ENCODE data around the gene ATP1A2.

The ATP1A2 gene

DNA sequence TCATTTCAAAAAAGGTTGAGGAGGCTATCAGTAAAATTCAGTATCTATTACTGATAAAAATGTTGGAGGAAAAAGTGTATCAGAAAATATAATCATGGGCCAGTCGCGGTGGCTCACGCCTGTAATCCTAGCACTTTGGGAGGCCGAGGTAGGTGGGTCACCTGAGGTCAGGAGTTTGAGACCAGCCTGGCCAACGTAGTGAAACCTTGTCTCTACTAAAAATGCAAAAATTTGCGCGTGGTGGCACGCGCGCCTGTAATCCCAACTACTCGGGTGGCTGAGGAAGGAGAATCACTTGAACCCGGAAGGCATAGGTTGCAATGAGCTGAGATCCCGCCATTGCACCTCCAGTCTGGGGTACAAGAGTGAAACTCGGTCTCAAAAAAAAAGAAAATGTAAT lies 30.5 kb downstream of the ATP1A2 start:
- DNase-seq (ENCODE audit: low read depth) = no peak

- no peak for DNase-seq (ENCODE audit: low read depth)
These were observed 32.6 kb downstream of the ATP1A2 start for GRCh38 chr1:160148121-160148520.

DNA sequence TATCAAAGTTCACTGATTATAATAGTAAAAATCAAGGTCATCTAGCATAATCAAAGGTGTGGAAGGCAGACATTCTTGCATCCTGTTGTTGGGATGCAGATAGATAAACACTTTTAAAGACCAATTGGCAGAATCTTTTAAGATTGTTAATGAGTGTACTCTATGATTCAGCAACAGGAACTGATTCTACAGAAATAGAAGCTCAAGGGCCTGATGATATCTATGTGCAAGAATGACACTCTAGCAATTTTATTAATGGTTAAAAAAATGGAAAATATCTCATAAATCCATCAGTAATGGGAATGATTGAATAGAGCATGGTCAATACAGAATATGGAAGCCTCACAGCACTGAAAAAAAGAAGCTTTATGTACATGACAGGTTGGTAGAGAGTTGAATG lies 33.7 kb downstream of the ATP1A2 start:
- DNase-seq (ENCODE audit: low read depth) = no peak

DNA sequence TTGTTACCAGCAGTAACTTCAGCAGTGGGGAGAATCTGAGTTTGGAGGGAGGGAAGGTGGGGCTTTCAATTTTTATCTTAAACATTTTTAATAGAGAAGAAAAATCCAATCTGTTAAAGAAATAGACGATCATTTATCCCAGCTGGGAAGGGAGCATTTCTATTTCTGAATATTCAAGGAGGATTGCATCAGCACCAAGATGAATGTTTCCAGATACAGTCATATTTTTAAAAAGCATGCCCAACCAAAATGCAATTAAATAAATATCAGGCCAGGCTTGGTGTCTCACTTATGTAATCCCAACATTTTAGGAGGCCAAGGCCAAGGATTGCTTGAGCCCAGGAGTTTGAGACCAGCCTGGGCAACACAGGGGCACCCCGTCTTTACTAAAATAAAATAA lies 34.2 kb downstream of the ATP1A2 start:
- DNase-seq (ENCODE audit: low read depth) = no peak

- no peak for DNase-seq (ENCODE audit: low read depth)
These were observed 35.7 kb downstream of the ATP1A2 start, which contains the start of gene ATP1A4 for GRCh38 chr1:160151303-160151702. Gene ATP1A4, plus strand, starts transcription at chr1:160151603. Its CDS starts 438 bp downstream, at chr1:160152041.

DNA sequence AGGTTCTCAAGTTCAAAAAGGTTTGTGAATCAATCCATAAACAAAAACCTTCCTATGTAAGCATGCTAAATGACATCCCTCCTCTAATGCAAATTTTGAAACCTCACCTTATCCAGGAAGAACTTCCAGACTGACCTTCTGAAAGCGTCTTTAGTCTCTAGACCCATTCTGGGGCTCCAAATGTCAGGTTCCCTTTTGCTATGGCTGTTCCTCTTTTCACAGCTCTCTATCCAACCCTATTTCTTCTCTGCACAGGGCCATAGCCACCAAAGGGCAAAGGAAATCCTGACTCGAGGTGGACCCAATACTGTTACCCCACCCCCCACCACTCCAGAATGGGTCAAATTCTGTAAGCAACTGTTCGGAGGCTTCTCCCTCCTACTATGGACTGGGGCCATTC lies 39.2 kb downstream of the ATP1A2 start:
- no peak for DNase-seq (ENCODE audit: low read depth)

DNA sequence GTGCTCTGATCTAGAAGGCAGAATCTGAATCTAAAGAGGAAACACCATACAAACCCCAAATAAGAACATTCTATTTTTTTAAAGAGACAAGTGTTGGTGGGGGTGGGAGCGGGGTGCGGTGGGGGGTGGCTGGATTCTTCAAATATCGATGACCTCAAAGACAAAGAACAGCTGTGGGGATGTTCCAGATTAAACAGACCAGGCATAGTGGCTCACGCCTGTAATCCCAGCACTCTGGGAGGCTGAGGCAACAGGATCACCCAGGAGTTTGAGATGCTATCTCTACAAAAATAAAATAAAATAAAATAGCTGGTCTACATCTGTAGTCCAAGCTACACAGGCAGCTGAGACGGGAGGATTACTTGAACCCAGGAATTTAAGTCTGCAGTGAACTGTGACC lies 40.8 kb downstream of the ATP1A2 start:
- DNase-seq (ENCODE audit: low read depth) = no peak

- no peak for DNase-seq (ENCODE audit: low read depth)
These were observed 41.6 kb downstream of the ATP1A2 start for GRCh38 chr1:160157174-160157573.

DNA sequence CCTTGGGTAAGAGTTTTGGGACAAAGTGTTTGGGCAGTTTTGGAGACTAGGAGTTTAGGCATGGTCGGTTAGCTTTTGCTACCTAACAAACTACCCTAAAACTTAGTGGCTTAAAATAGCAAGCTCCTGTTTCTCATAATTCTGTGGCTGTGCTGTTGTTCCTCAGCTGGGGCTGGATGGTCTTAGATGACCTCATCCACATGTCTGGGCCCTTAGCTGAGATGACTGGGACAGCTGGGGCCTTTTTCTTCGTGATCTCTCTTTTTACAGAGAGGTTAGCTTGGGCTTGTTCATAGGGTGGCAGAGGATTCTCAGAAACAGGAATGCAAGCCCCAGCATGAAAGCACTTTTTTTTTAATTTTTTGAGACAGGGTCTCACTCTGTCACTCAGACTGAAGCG lies 42.5 kb downstream of the ATP1A2 start:
- DNase-seq (ENCODE audit: low read depth) = no peak

GRCh38 chr1:160158534-160158933 lies 43.0 kb downstream of the ATP1A2 start:
- no peak for DNase-seq (ENCODE audit: low read depth)

DNA sequence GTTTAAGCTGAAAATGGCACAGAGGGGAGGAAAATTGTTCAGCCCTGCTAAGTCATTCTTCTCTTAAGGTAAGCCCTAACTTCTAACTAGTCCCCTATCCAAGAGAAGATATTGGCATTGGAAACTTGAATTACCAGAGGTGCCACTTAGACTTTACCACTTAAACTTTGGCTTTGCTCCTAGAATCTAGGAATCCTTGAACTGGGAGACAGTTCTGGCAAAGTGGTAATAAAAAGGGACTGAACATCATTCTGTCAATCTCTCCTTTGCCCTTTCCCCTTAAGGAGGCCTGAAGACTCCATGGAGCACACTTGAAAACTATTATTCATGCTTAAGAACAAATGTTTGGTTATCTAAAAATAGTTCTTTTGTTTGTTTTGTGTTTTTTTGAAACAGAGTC lies 44.3 kb downstream of the ATP1A2 start:
- DNase-seq (ENCODE audit: low read depth) = no peak

DNA sequence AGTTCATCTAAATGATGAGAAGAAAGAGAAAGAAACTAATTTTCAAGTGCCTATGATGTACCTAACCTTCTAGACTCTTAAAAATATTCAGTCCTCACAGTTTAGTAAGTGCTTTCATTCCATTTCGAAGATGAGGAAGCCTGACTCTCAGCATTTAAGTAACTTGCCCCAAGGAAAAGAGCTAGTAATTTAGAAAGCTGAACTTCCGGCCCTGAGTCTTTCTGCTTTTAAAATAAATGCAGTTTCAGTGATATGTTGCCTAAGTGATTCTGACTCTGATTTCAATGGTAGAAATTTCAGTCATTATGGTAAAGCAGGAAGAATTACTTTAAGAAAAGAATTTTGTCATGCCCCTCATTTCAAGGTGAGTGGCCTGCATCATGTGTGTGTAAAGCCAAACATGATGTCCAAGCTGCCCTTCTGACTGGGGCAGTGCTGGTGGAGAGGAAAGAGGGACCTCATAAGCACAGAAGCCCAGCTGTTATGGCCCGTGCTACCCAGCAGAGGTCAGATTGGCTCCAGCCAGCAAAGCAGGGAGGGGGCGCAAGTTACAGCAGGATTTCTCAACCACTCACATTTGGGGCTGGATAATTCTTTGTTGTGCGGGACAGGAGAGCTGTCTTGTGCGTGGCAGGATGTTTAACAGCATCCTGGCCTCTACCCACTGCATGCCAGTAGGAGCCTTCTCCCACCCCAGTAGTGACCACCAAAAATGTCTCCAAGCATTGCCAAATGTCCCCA lies 46.6 kb downstream of the ATP1A2 start:
- DNase-seq (ENCODE audit: low read depth) = no peak

DNA sequence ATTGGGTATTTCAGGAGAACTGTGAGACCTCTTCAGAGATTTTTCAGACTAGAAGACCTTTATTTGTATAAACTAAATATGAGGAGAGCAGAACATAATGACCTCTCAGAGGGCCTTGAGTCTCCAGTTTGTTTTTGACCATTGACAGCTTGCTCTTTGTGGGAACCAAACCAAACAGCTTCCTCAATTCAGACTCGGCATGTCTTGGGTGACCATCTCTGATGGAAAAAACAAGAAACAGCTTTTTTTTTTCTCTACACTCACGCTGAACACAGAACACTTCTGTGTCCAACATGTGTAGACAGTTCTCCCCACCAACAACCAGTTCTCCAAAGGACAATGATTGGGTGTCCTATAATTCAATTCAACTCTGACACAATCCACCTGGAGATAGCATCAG lies 47.4 kb downstream of the ATP1A2 start:
- no peak for DNase-seq (ENCODE audit: low read depth)

- no peak for DNase-seq (ENCODE audit: low read depth)
These were observed 48.1 kb downstream of the ATP1A2 start for GRCh38 chr1:160163615-160164014.

GRCh38 chr1:160164121-160164520 lies 48.6 kb downstream of the ATP1A2 start:
- no peak for DNase-seq (ENCODE audit: low read depth)

GRCh38 chr1:160166166-160166868 lies 50.8 kb downstream of the ATP1A2 start:
- no peak for DNase-seq (ENCODE audit: low read depth)

DNA sequence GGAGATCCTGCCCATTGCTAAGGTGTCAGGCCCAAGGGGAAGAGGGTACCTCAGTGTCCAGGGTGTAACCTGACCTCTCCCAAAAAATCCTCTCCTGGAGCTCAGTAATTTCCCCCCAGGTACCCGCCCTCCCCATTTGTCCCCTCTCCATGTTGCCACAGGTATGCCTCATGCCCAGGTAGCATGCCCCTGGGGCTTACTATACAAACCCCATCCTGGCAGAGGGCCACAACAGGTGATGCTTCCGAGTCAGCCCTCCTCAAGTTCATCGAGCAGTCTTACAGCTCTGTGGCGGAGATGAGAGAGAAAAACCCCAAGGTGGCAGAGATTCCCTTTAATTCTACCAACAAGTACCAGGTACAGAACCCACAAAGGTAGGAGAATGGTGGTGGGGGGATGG lies 51.5 kb downstream of the ATP1A2 start:
- no peak for DNase-seq (ENCODE audit: low read depth)

DNA sequence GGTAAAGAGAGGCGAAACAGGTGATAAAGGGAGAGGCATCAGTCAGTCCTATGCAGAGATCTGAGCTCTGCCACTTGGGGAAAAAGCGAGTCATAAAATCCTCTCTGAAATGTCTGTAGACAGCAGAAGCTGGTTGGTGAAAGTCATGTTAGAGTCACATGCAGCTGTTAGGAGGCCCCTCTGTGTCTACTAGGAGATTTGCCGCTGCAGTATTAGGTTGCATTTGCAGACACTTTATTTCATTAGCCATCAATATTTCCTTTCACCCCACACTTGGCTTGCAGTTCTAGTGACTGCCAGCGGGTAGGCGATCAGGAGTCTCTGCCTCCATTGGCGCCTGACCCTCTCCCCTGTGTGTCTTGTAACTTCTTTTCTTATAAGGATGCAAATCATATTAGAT lies 52.0 kb downstream of the ATP1A2 start:
- DNase-seq (ENCODE audit: low read depth) = no peak

- no peak for DNase-seq (ENCODE audit: low read depth)
These were observed 52.5 kb downstream of the ATP1A2 start for GRCh38 chr1:160168016-160168415.

GRCh38 chr1:160168609-160169369 lies 53.2 kb downstream of the ATP1A2 start:
- DNase-seq (ENCODE audit: low read depth) = no peak

DNA sequence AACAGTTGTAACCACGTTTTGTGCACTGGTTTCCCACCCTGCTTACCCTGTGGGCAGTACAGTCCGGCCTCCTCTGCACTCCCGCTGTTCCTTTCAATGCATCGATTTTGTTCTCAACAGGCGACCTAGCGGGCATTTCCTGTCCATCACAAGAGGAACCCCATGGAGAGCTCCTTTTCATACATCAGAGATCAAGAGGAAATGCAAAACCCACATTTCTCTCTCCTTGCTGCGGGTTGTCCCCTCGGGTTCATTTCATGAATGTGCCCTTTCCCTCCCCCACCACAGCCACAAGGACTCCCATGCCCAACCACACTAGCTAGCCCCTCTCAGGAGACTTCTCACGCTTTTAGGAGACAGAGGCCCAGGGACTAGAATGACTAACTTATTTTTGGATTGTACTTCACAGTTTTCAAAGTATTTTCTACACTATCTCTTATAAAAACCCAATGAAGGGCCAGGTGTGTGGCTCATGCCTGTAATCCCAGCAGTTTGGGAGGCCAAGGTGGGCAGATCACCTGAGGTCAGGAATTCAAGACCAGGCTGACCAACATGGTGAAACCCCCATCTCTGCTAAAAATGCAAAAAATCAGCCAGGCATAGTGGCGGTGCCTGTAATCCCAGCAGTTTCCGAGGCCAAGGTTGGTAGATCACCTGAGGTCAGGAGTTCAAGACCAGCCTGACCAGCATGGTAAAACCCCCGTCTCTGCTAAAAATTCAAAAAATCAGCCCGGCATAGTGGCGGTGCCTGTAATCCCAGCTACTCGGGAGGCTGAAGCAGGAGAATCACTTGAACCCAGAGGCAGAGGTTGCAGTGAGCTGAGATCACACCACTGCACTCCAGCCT lies 54.2 kb downstream of the ATP1A2 start:
- no peak for DNase-seq (ENCODE audit: low read depth)

GRCh38 chr1:160171354-160171753 lies 55.8 kb downstream of the ATP1A2 start:
- DNase-seq (ENCODE audit: low read depth) = no peak
